SKM-1 treated with dmso at 0.1 percent for 144 hours (cell line): ENCODE data around the gene EREG.

Experiments
- DNase-seq: peaks from one replicate; lab custom pipeline; 2025; ENCODE audit not compliant: unreplicated experiment; lab: John Stamatoyannopoulos, UW

EREG gene

GRCh38 chr4:74423104-74423503 is 58.2 kb downstream of the EREG start:
- no peak for DNase-seq

GRCh38 chr4:74424111-74424510 is 59.2 kb downstream of the EREG start:
- DNase-seq, result no peak

GRCh38 chr4:74426101-74426500 is 61.2 kb downstream of the EREG start:
- no peak for DNase-seq

- DNase-seq, result no peak
These were observed 63.3 kb downstream of the EREG start for GRCh38 chr4:74428276-74428675.

GRCh38 chr4:74431113-74431826 is 66.3 kb downstream of the EREG start:
- peak; percentile 40 for DNase-seq

GRCh38 chr4:74433043-74433442 is 68.1 kb downstream of the EREG start:
- no peak for DNase-seq

GRCh38 chr4:74433541-74434172 is 68.7 kb downstream of the EREG start:
- no peak for DNase-seq

- no peak for DNase-seq
These were observed 70.4 kb downstream of the EREG start for GRCh38 chr4:74435296-74435695.

GRCh38 chr4:74437866-74438265 is 72.9 kb downstream of the EREG start:
- DNase-seq, result no peak
